Panc1 (cell line): Measurements from ENCODE around the gene TBPL2. TPM values are rescaled to one million over a fixed set of nuclear protein-coding genes. Genes with fewer than 3 reads are reported as not detected.

Experiments used
- ATAC-seq: fragments of 200-7000 bp; cut with Tn5 transposase; 2 replicates; pipeline ENCODE4 v1.9.1; 2020; ENCODE audit warnings: mild to moderate bottlenecking, moderate library complexity
- BruUV-seq: library from RNA; stranded (reverse); fragments of 400-500 nt; replicated peaks from 2 replicates; lab custom pipeline; 2021; lab: Mats Ljungman, UMichigan
- CTCF ChIA-PET: fragments of 300-600 bp; sonication (Branson Sonifier 250); formaldehyde crosslinking; loops from one replicate; lab custom pipeline; 2022; ENCODE audit warnings: antibody characterized with exemption; lab: Charles Lee
- POLR2A ChIA-PET: fragments of 300-600 bp; sonication (Branson Sonifier 250); formaldehyde crosslinking; loops from one replicate; lab custom pipeline; 2022; ENCODE audit warnings: antibody characterized with exemption; lab: Charles Lee
- DNase-seq: peaks from one replicate; pipeline ENCODE4 v3.0.0-alpha.2; 2010; ENCODE audit warnings: low read depth, low spot score
- H3K27ac ChIP-seq: 2 replicates; pipeline ENCODE4 v1.5.1; 2011; ENCODE audit warnings: mild to moderate bottlenecking, low read length, inconsistent platforms
- H3K27me3 ChIP-seq: fragments of 200-500 bp; sonication (Bioruptor generic); 2 replicates; pipeline ENCODE4 v1.6.0; 2014; ENCODE audit warnings: low read length, inconsistent platforms; ENCODE audit not compliant: control insufficient read depth, insufficient read depth
- H3K36me3 ChIP-seq: fragments of 200-500 bp; sonication (Bioruptor generic); 2 replicates; pipeline ENCODE4 v1.5.1; 2014; ENCODE audit warnings: inconsistent platforms, mild to moderate bottlenecking, low read length, moderate library complexity; ENCODE audit not compliant: control insufficient read depth, insufficient read depth
- H3K4me1 ChIP-seq: 2 replicates; pipeline ENCODE4 v1.5.1; 2011; ENCODE audit warnings: inconsistent platforms, mild to moderate bottlenecking, low read length, moderate library complexity; ENCODE audit not compliant: control insufficient read depth, insufficient read depth
- H3K4me3 ChIP-seq, 2 experiments: 2 replicates each; pipeline ENCODE4 v1.5.1; 2011 to 2012; ENCODE audit warnings: low read depth in 2 of 2, low read length in 2 of 2, mild to moderate bottlenecking in 2 of 2, inconsistent platforms in 1 of 2, moderate library complexity in 1 of 2
- H3K9me3 ChIP-seq: fragments of 200-500 bp; sonication (Bioruptor generic); 2 replicates; pipeline ENCODE4 v1.5.1; 2014; ENCODE audit warnings: low read depth, mild to moderate bottlenecking, inconsistent platforms, low read length, moderate library complexity; ENCODE audit not compliant: control insufficient read depth, insufficient read depth
- POLR2AphosphoS5 ChIP-seq: IDR thresholded peaks from 2 replicates; pipeline ENCODE4 v1.6.1; 2012; ENCODE audit warnings: mild to moderate bottlenecking, low read depth, low read length, moderate library complexity
- REST ChIP-seq, 2 experiments: IDR thresholded peaks; 2 replicates each; pipeline ENCODE4 v1.6.1; 2011 to 2012; ENCODE audit warnings: low read depth in 2 of 2, control low read depth in 1 of 2, low read length in 1 of 2, mild to moderate bottlenecking in 1 of 2, moderate library complexity in 1 of 2; ENCODE audit not compliant: insufficient read depth in 1 of 2
- SIN3A ChIP-seq: IDR thresholded peaks from 2 replicates; pipeline ENCODE4 v1.6.1; 2012; ENCODE audit warnings: low read depth, mild to moderate bottlenecking, low read length, moderate library complexity, borderline replicate concordance; ENCODE audit not compliant: insufficient read depth
- TCF7L2 ChIP-seq: IDR thresholded peaks from 2 replicates; pipeline ENCODE4 v1.6.1; 2011; ENCODE audit warnings: mild to moderate bottlenecking, low read depth, low read length, inconsistent platforms
- in situ Hi-C: cut with HindIII; loops from 2 replicates; pipeline ENCODE4 v1.10.0; 2016; ENCODE audit warnings: low sequenced_read_pairs, low pct_unique_long_range_greater_than_20kb
- intact Hi-C: fragments of 100-400 bp; cut with micrococcal nuclease; formaldehyde crosslinking; loops from one replicate; pipeline ENCODE4 v1.10.0; 2022; ENCODE audit not compliant: unreplicated experiment
- total RNA-seq: library from RNA; stranded (reverse); gene quantifications from one replicate; pipeline ENCODE4 v1.2.1, GENCODE V29; 2021; ENCODE audit not compliant: unreplicated experiment
- TF ChIP-seq, protein P1 (sequence below): fragments of 450-650 bp; IDR thresholded peaks from 2 replicates; pipeline ENCODE4 v1.5.1; 2017; ENCODE audit warnings: mild to moderate bottlenecking

TBPL2 gene
- total RNA-seq, 1 experiment from 2014 or later = not detected

- peak; percentile 58; the same call in 1 of the 2 replicates for ATAC-seq
- CTCF ChIA-PET = no interaction called here
- POLR2A ChIA-PET = no interaction called here
Measured at GRCh38 chr14:55366271-55366670, 74.1 kb downstream of the TBPL2 start.

More at GRCh38 chr14:55366271-55366670, 74.1 kb downstream of the TBPL2 start:
- no peak for TF ChIP-seq SIN3A
- no peak for TF ChIP-seq POLR2AphosphoS5
- no peak for TF ChIP-seq TCF7L2
- no peak for TF ChIP-seq REST (IDR thresholded peaks at IDR 0.05; ENCODE audit: insufficient read depth in 1 of 2, low read depth in 2 of 2, low read length in 1 of 2)
- TF ChIP-seq, protein P1, sequence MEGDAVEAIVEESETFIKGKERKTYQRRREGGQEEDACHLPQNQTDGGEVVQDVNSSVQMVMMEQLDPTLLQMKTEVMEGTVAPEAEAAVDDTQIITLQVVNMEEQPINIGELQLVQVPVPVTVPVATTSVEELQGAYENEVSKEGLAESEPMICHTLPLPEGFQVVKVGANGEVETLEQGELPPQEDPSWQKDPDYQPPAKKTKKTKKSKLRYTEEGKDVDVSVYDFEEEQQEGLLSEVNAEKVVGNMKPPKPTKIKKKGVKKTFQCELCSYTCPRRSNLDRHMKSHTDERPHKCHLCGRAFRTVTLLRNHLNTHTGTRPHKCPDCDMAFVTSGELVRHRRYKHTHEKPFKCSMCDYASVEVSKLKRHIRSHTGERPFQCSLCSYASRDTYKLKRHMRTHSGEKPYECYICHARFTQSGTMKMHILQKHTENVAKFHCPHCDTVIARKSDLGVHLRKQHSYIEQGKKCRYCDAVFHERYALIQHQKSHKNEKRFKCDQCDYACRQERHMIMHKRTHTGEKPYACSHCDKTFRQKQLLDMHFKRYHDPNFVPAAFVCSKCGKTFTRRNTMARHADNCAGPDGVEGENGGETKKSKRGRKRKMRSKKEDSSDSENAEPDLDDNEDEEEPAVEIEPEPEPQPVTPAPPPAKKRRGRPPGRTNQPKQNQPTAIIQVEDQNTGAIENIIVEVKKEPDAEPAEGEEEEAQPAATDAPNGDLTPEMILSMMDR = no peak
- H3K36me3 ChIP-seq = peaks cover 2% of the 10 kb centered on the region; the same call in 1 of the 2 replicates
- no peak for DNase-seq
- in situ Hi-C loops (no loop called here), intact Hi-C loops (no loop called here)
- H3K4me1 ChIP-seq = peaks cover 6% of the 10 kb centered on the region; the same call in 1 of the 2 replicates
- no peak overlapping the region for H3K4me3 ChIP-seq
- no peaks in the 10 kb centered on the region for H3K9me3 ChIP-seq
- H3K27ac ChIP-seq = no peak overlapping the region
- no peaks in the 10 kb centered on the region for H3K27me3 ChIP-seq
- no TSS peak for BruUV-seq

Other genes with a start within 250 kb of the TBPL2 start
- gene DLGAP5, start 249.0 kb downstream of the TBPL2 start, total RNA-seq = 48.7 TPM
- gene FBXO34, start 169.2 kb downstream of the TBPL2 start, total RNA-seq = 18.8 TPM
- 7.1 TPM for gene ATG14, start 28.8 kb downstream of the TBPL2 start, total RNA-seq
- 310 TPM for gene KTN1, start 139.6 kb upstream of the TBPL2 start, total RNA-seq